IMR-90 (cell line): ENCODE data around the gene TMTC2. TPM values are rescaled to one million over a fixed set of nuclear protein-coding genes. Genes with fewer than 3 reads are reported as not detected.

ENCODE experiments used
- ATAC-seq: fragments of 200-7000 bp; cut with Tn5 transposase; 2 replicates; pipeline ENCODE4 v1.9.1; 2020; ENCODE audit warnings: low read depth, mild to moderate bottlenecking, moderate library complexity
- BruUV-seq: library from RNA; stranded (reverse); fragments of 400-500 nt; replicated peaks from 2 replicates; lab custom pipeline; 2021; lab: Mats Ljungman, UMichigan
- CTCF ChIA-PET: fragments of 300-600 bp; formaldehyde crosslinking; extraction: SDS; loops from one replicate; lab custom pipeline; 2021; ENCODE audit warnings: antibody characterized with exemption; lab: Yijun Ruan, JAX
- POLR2A ChIA-PET: fragments of 300-600 bp; sonication (Branson Sonifier 250); formaldehyde crosslinking; loops from one replicate; lab custom pipeline; 2022; ENCODE audit warnings: antibody characterized with exemption; ENCODE audit not compliant: unreplicated experiment; lab: Charles Lee
- DNase-seq: peaks from one replicate; pipeline ENCODE4 v3.0.0; 2013
- H2AFZ ChIP-seq: replicated peaks from 2 replicates; pipeline ENCODE3; 2013; ENCODE audit warnings: low read length, mild to moderate bottlenecking; ENCODE audit not compliant: poor library complexity
- H2AK5ac ChIP-seq: 2 replicates; pipeline ENCODE4 v1.6.1; 2013; ENCODE audit warnings: low read depth, low read length, inconsistent platforms
- H2AK9ac ChIP-seq: replicated peaks from 2 replicates; pipeline ENCODE3; 2013; ENCODE audit warnings: mild to moderate bottlenecking, low read depth, low read length, moderate library complexity; ENCODE audit not compliant: poor library complexity
- H2BK120ac ChIP-seq: 2 replicates; pipeline ENCODE4 v1.6.1; 2013; ENCODE audit warnings: low read depth, low read length, inconsistent platforms
- H2BK15ac ChIP-seq: 3 replicates; pipeline ENCODE4 v1.6.1; 2013; ENCODE audit warnings: low read depth, low read length, inconsistent platforms
- H2BK20ac ChIP-seq: 2 replicates; pipeline ENCODE4 v1.6.1; 2013; ENCODE audit warnings: low read depth, mild to moderate bottlenecking, inconsistent platforms, low read length, moderate library complexity
- H2BK5ac ChIP-seq: 2 replicates; pipeline ENCODE4 v1.6.1; 2013; ENCODE audit warnings: mild to moderate bottlenecking, low read depth, low read length, inconsistent platforms; ENCODE audit not compliant: poor library complexity, severe bottlenecking
- H3K14ac ChIP-seq: replicated peaks from 2 replicates; pipeline ENCODE4 v1.6.1; 2013; ENCODE audit warnings: low read depth, low read length, inconsistent platforms
- H3K18ac ChIP-seq: 2 replicates; pipeline ENCODE4 v1.6.1; 2013; ENCODE audit warnings: low read depth, low read length, control low read depth
- H3K23ac ChIP-seq: 2 replicates; pipeline ENCODE4 v1.6.1; 2013; ENCODE audit warnings: low read depth, low read length, inconsistent platforms
- H3K27ac ChIP-seq: 2 replicates; pipeline ENCODE4 v1.5.1; 2013; ENCODE audit warnings: mild to moderate bottlenecking, control low read depth, low read length; ENCODE audit not compliant: insufficient read depth
- H3K27me3 ChIP-seq: 2 replicates; pipeline ENCODE4 v1.6.1; 2013; ENCODE audit warnings: low read length; ENCODE audit not compliant: control insufficient read depth, insufficient read depth
- H3K36me3 ChIP-seq: 2 replicates; pipeline ENCODE4 v1.6.1; 2013; ENCODE audit warnings: low read length, mixed read lengths; ENCODE audit not compliant: control insufficient read depth, insufficient read depth
- H3K4ac ChIP-seq: 2 replicates; pipeline ENCODE4 v1.6.1; 2013; ENCODE audit warnings: low read depth, low read length, inconsistent platforms
- H3K4me1 ChIP-seq: 2 replicates; pipeline ENCODE4 v1.6.1; 2013; ENCODE audit warnings: low read length, mixed read lengths; ENCODE audit not compliant: control insufficient read depth, insufficient read depth
- H3K4me2 ChIP-seq: 2 replicates; pipeline ENCODE4 v1.6.1; 2013; ENCODE audit warnings: low read depth, mild to moderate bottlenecking, control low read depth, low read length, moderate library complexity
- H3K4me3 ChIP-seq: 2 replicates; pipeline ENCODE4 v1.5.1; 2013; ENCODE audit warnings: low read depth, mild to moderate bottlenecking, control low read depth, low read length, moderate library complexity; ENCODE audit not compliant: insufficient read depth
- H3K56ac ChIP-seq: 2 replicates; pipeline ENCODE4 v1.6.1; 2013; ENCODE audit warnings: low read length, inconsistent platforms; ENCODE audit not compliant: insufficient read depth; ENCODE audit errors: extremely low read depth
- H3K79me1 ChIP-seq, 2 experiments: 2 replicates each; pipeline ENCODE4 v1.6.1; 2013; ENCODE audit warnings: low read length in 2 of 2, inconsistent platforms in 1 of 2, low read depth in 1 of 2
- H3K9ac ChIP-seq: 2 replicates; pipeline ENCODE4 v1.6.1; 2013; ENCODE audit warnings: low read depth, low read length, control low read depth
- H3K9me1 ChIP-seq: 2 replicates; pipeline ENCODE4 v1.6.1; 2013; ENCODE audit warnings: low read length, inconsistent platforms; ENCODE audit not compliant: insufficient read depth
- H3K9me3 ChIP-seq: 2 replicates; pipeline ENCODE4 v1.6.1; 2013; ENCODE audit warnings: low read length; ENCODE audit not compliant: control insufficient read depth, insufficient read depth
- H4K20me1 ChIP-seq: 2 replicates; pipeline ENCODE4 v1.6.1; 2013; ENCODE audit warnings: low read length, inconsistent platforms; ENCODE audit not compliant: insufficient read depth
- H4K5ac ChIP-seq: 2 replicates; pipeline ENCODE4 v1.6.1; 2013; ENCODE audit warnings: mild to moderate bottlenecking, low read depth, low read length, control low read depth
- H4K8ac ChIP-seq, 2 experiments: 2 replicates each; pipeline ENCODE4 v1.6.1; 2013; ENCODE audit warnings: low read depth in 2 of 2, low read length in 2 of 2, control low read depth in 1 of 2, inconsistent platforms in 1 of 2
- H4K91ac ChIP-seq: 2 replicates; pipeline ENCODE4 v1.6.1; 2013; ENCODE audit warnings: low read depth, low read length, inconsistent platforms; ENCODE audit not compliant: insufficient read depth
- CEBPB ChIP-seq: IDR thresholded peaks from 2 replicates; pipeline ENCODE4 v1.6.1; 2012; ENCODE audit warnings: low read depth, low read length, improper control_type of control experiment
- SMC3 ChIP-seq: fragments of 150-350 bp; IDR thresholded peaks from 2 replicates; pipeline ENCODE4 v1.6.1; 2016; ENCODE audit warnings: low read depth, mild to moderate bottlenecking, antibody characterized with exemption, low read length, moderate library complexity
- WGBS, 2 experiments: methylation state at CpG; one replicate each; pipeline versions ENCODE4 v1.1.5 to v1.1.7; 2013; ENCODE audit warnings: missing lambda C conversion rate in 2 of 2; ENCODE audit not compliant: insufficient read length in 1 of 2; ENCODE audit errors: extremely low coverage in 2 of 2; 5-methylcytosine and 5-hydroxymethylcytosine counted together
- dilution Hi-C: fragments of 300-500 bp; cut with HindIII; formaldehyde crosslinking; loops from one replicate; pipeline ENCODE4 v1.14.3; 2018; ENCODE audit warnings: low sequenced_read_pairs; ENCODE audit not compliant: unreplicated experiment
- in situ Hi-C: fragments of 300-500 bp; cut with MboI; formaldehyde crosslinking; loops from 3 replicates; pipeline ENCODE4 v1.14.3; 2019; ENCODE audit warnings: low sequenced_read_pairs, inconsistent platforms, mixed read lengths
- intact Hi-C: fragments of 100-400 bp; cut with micrococcal nuclease; formaldehyde crosslinking; loops from 2 replicates; pipeline ENCODE4 v1.10.0; 2022
- polyA plus RNA-seq, 3 experiments: library from polyadenylated mRNA; depleted of rRNA; stranded (reverse); fragments of >200 nt; gene quantifications; 2 replicates each; pipeline ENCODE4 v1.2.3, GENCODE V29; 2012; ENCODE audit warnings: low replicate concordance in 1 of 3
- total RNA-seq: library from RNA; depleted of rRNA; stranded (reverse); fragments of >200 nt; gene quantifications from 2 replicates; pipeline ENCODE4 v1.2.3, GENCODE V29; 2012
- TF ChIP-seq, protein P1 (sequence below): conservative IDR thresholded peaks from 2 replicates; pipeline ENCODE4 v1.5.1; 2012; ENCODE audit warnings: mild to moderate bottlenecking, low read depth, low read length, improper control_type of control experiment

The TMTC2 gene
- total and polyA plus RNA-seq, 2 of the 4 experiments (the other 2 are of a cell fraction) = 0.56 to 1.4 TPM

DNA sequence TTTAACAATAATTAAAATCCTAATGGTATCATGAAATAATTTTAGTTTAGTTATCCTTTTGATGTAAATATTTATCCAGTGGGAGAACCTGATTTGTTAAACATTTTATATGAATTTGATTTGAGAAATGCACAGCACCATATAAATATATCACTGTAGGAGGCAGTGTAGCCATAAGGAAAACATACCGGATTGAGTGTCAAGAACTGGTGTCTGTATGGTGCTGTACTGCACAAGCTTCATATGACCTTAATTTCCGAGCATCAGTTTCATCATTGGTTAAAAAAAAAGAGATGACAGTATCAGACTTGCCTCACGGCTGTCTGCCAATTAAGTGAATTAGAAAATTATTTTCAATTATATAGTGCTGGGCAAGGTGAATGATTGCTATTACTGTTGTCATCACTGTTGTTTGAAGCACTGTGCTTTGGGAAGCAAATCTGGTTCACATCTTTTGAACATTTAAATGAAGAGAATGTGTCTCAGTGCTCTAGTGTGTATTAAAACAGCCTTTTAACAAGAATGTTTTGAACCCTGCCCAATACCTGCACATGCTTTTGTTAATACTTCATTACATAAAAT is 72.1 kb downstream of the TMTC2 start:
- Histone ChIP-seq H2BK120ac (no peak overlapping the region), H4K20me1 (no peaks in the 10 kb centered on the region), H4K91ac (no peak overlapping the region), H2AFZ (no peak overlapping the region), H2AK9ac (no peak overlapping the region), H3K4me2 (no peak overlapping the region), H2AK5ac (no peak overlapping the region), H3K27ac (no peak overlapping the region), H3K4me3 (no peak overlapping the region), H3K79me1 (no peaks in the 10 kb centered on the region), H3K9ac (no peak overlapping the region), H3K23ac (no peak overlapping the region), H3K36me3 (no peaks in the 10 kb centered on the region), H3K4ac (no peak overlapping the region), H2BK15ac (no peak overlapping the region), H2BK20ac (no peak overlapping the region), H4K5ac (no peak overlapping the region), H2BK5ac (no peak overlapping the region), H4K8ac (no peak overlapping the region), H3K4me1 (no peaks in the 10 kb centered on the region), H3K27me3 (no peaks in the 10 kb centered on the region), H3K9me1 (no peaks in the 10 kb centered on the region), H3K9me3 (no peaks in the 10 kb centered on the region), H3K14ac (no peak overlapping the region), H3K18ac (no peak overlapping the region), H3K56ac (no peak overlapping the region)
- TF ChIP-seq CEBPB (no peak), SMC3 (no peak)
- TF ChIP-seq, protein P1, sequence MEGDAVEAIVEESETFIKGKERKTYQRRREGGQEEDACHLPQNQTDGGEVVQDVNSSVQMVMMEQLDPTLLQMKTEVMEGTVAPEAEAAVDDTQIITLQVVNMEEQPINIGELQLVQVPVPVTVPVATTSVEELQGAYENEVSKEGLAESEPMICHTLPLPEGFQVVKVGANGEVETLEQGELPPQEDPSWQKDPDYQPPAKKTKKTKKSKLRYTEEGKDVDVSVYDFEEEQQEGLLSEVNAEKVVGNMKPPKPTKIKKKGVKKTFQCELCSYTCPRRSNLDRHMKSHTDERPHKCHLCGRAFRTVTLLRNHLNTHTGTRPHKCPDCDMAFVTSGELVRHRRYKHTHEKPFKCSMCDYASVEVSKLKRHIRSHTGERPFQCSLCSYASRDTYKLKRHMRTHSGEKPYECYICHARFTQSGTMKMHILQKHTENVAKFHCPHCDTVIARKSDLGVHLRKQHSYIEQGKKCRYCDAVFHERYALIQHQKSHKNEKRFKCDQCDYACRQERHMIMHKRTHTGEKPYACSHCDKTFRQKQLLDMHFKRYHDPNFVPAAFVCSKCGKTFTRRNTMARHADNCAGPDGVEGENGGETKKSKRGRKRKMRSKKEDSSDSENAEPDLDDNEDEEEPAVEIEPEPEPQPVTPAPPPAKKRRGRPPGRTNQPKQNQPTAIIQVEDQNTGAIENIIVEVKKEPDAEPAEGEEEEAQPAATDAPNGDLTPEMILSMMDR = no peak
- in situ Hi-C loops (no loop called here), intact Hi-C loops (no loop called here), dilution Hi-C loops (no loop called here)
- ChIA-PET CTCF (no interaction called here), POLR2A (no interaction called here)
- no CpG with 5 or more reads among the region's 3 CpGs for WGBS, 2 experiments
- ATAC-seq = no peak
- BruUV-seq = no TSS peak
- no peak for DNase-seq
